Measurements from ENCODE around the gene DOK7. TPM values are rescaled to one million over a fixed set of nuclear protein-coding genes. Genes with fewer than 3 reads are reported as not detected.

Gene DOK7
- total and polyA plus RNA-seq, 5 experiments from 2014 or later, result 0.49 TPM; not detected in 4

GRCh38 chr4:3497523-3498389 lies 34.6 kb downstream of the DOK7 start:
- POLR2A ChIA-PET, result no interaction called here
- H3K27ac Mint-ChIP-seq, result peak overlapping the region in 1 of 10 donors; percentile 4
- DNase-seq (no peak), ATAC-seq (no peak)
- H3K4me1 Mint-ChIP-seq, result peaks cover 0 to 6% (median 0%) of the 10 kb centered on the region in 4 donors
- H3K27me3 Mint-ChIP-seq, result peaks cover 0 to 23% (median 1%) of the 10 kb centered on the region in 5 donors
- peak overlapping the region in 1 of 10 donors; percentile 9 for H3K4me3 Mint-ChIP-seq
- no peaks in the 10 kb centered on the region for H3K9me3 Mint-ChIP-seq
- no peaks in the 10 kb centered on the region for H3K36me3 Mint-ChIP-seq

GRCh38 chr4:3498407-3498806 lies 35.3 kb downstream of the DOK7 start:
- POLR2A ChIA-PET, result no interaction called here
- H3K36me3 Mint-ChIP-seq, result peaks cover 0 to 4% (median 2%) of the 10 kb centered on the region in 3 donors
- peaks cover 0 to 20% (median 1%) of the 10 kb centered on the region in 5 donors for H3K27me3 Mint-ChIP-seq
- DNase-seq (no peak), ATAC-seq (no peak)
- no peak overlapping the region for H3K4me3 Mint-ChIP-seq
- no peaks in the 10 kb centered on the region for H3K9me3 Mint-ChIP-seq
- peaks cover 1 to 8% (median 3%) of the 10 kb centered on the region in 4 donors for H3K4me1 Mint-ChIP-seq
- H3K27ac Mint-ChIP-seq, result no peak overlapping the region

- POLR2A ChIA-PET, result no interaction called here
- ATAC-seq (no peak), DNase-seq (no peak)
- H3K4me1 Mint-ChIP-seq, result peaks cover 4 to 12% (median 7%) of the 10 kb centered on the region in 4 donors
- H3K4me3 Mint-ChIP-seq, result no peak overlapping the region
- H3K9me3 Mint-ChIP-seq, result no peaks in the 10 kb centered on the region
- H3K36me3 Mint-ChIP-seq, result peaks cover 0 to 10% (median 3%) of the 10 kb centered on the region in 3 donors
- H3K27ac Mint-ChIP-seq, result no peak overlapping the region
- peaks cover 0 to 19% (median 1%) of the 10 kb centered on the region in 5 donors for H3K27me3 Mint-ChIP-seq
These were observed 35.9 kb downstream of the DOK7 start for GRCh38 chr4:3498901-3499510.

DNA sequence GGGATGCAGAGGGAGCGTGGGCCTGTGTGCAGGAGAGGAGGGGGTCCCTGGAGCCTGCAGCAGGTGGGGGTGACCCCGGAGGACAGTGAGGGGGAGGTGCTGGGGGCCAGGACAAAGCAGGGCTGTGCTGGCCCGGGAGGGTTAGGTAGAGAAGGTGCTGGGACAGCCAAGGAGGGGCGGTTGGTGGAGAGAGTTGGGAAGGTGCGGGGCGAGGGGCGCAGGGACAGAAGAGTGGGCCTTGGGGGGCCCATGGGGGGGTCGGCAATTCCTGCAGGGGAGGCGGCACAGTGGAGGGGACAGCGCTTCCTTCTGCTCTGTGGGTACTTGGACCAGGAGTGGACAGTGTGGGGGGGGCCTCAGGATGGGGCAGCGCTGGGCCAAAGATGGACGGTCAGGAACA lies 36.6 kb downstream of the DOK7 start:
- Mint-ChIP-seq H3K4me1 (peaks cover 4 to 14% (median 7%) of the 10 kb centered on the region in 4 donors), H3K27me3 (peaks cover 0 to 15% (median 1%) of the 10 kb centered on the region in 5 donors), H3K27ac (no peak overlapping the region), H3K4me3 (no peak overlapping the region), H3K36me3 (peaks cover 0 to 15% (median 3%) of the 10 kb centered on the region in 3 donors), H3K9me3 (no peaks in the 10 kb centered on the region)
- DNase-seq, result no peak
- POLR2A ChIA-PET, result no interaction called here
- ATAC-seq, result no peak

DNA sequence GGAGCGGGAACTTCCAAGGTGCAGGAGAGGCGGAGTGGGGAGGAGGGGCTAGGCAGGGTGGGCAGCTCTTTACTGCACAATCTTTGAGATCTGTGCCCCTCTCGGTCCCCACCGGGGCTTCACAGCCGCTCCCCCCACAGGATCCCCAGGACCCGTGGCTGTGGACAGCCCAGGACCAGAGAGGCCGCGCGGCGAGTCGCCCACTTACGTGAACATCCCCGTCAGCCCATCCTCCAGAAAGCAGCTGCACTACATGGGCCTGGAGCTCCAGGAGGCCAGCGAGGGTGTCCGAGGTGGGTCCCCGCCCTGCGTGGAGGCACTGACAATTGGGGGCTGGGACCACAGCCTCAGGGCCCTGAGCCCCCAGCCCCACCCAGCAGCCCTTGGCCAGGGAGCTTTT lies 37.0 kb downstream of the DOK7 start:
- Mint-ChIP-seq H3K36me3 (peaks cover 0 to 16% (median 3%) of the 10 kb centered on the region in 3 donors), H3K4me1 (peaks cover 4 to 14% (median 7%) of the 10 kb centered on the region in 4 donors), H3K9me3 (no peaks in the 10 kb centered on the region), H3K4me3 (no peak overlapping the region), H3K27ac (peak overlapping the region in 1 of 10 donors; percentile 62), H3K27me3 (peaks cover 0 to 11% (median 1%) of the 10 kb centered on the region in 5 donors)
- ATAC-seq (no peak), DNase-seq (no peak)
- POLR2A ChIA-PET, result no interaction called here

GRCh38 chr4:3500634-3501101 lies 37.6 kb downstream of the DOK7 start:
- POLR2A ChIA-PET, result no interaction called here
- no peak for ATAC-seq
- peaks cover 0 to 8% (median 0%) of the 10 kb centered on the region in 5 donors for H3K27me3 Mint-ChIP-seq

DNA sequence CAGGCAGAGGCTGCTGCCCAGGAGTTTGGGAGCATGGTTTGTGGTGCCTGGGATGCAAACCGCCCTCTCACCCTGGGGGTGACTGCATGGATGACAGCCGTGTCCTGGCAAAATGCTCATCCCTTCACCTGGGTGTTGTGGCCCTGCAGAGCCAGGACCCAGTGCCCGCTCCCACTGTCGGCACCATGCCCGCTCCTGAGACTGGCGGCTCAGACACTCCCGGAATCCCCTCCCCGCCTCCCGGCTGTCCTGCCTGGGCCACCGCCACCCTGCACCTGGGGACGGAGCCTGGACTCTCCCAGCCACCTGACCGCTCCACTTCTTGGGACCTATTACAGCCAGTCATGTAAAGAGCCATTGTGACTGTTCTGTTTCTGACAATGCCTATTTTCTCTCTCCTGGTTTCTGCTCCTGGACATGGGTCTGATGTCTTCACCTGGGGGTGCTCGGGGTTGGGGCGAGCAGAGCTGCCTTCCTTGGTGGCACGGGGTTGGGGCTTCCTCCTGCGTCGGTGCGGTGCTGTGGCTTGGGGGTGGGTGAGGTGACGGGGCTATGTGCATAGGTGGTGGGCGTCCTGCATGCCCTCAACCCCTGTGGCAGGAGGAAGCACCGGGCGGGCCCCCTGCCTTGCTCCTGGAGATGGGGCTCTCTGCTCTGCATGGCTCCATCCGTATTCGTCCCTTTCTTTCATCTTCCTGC lies 38.2 kb downstream of the DOK7 start:
- POLR2A ChIA-PET, result no interaction called here
- peaks cover 0 to 26% (median 3%) of the 10 kb centered on the region in 3 donors for H3K36me3 Mint-ChIP-seq
- no peak for DNase-seq
- peaks cover 4 to 14% (median 8%) of the 10 kb centered on the region in 4 donors for H3K4me1 Mint-ChIP-seq
- no peaks in the 10 kb centered on the region for H3K9me3 Mint-ChIP-seq
- H3K27ac Mint-ChIP-seq, result peak overlapping the region in 1 of 10 donors; percentile 48
- no peak for ATAC-seq
- no peak overlapping the region for H3K4me3 Mint-ChIP-seq
- peaks cover 0 to 2% (median 0%) of the 10 kb centered on the region in 5 donors for H3K27me3 Mint-ChIP-seq

More at GRCh38 chr4:3500634-3501101, 37.6 kb downstream of the DOK7 start:
- DNase-seq, result no peak
- Mint-ChIP-seq H3K4me3 (peak overlapping the region in 1 of 10 donors; percentile 38), H3K27ac (no peak overlapping the region), H3K9me3 (no peaks in the 10 kb centered on the region), H3K36me3 (peaks cover 0 to 20% (median 3%) of the 10 kb centered on the region in 3 donors), H3K4me1 (peaks cover 4 to 14% (median 8%) of the 10 kb centered on the region in 4 donors)

DNA sequence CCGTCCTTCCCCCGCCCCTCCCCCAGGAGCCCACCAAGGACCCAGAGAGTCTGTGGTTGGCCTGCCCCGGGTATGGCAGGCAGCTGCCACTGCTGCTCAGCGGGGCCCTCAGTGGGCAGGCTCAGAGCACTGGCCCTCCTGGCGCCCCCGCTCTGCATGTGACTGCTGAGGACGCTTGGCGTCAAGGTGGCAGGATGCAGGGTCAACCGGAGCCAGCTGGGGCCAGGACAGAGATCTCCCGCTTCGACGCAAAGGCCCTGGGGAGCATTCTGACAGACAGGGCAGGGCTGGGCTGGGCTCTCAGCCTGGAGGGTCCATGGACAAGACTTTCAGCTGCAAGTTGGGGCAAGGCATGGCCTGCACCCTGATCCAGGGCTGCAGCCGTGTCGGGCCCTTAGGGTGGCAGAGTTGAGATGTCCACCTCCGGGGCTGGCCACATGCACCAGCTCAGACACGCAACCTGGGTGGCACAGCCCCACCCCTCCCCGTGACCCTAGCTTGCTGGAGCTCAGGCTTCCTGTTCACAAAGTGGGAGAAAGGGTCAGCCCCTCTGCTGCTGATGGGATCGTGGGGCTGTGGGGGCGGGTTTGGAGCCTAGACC lies 38.8 kb downstream of the DOK7 start:
- Mint-ChIP-seq H3K9me3 (no peaks in the 10 kb centered on the region), H3K4me3 (no peak overlapping the region), H3K4me1 (peaks cover 4 to 14% (median 8%) of the 10 kb centered on the region in 4 donors), H3K27ac (peak overlapping the region in 2 of 10 donors; percentile 48 to 49), H3K36me3 (peaks cover 0 to 32% (median 5%) of the 10 kb centered on the region in 3 donors), H3K27me3 (peaks cover 0 to under 1% (median 0%) of the 10 kb centered on the region in 5 donors)
- POLR2A ChIA-PET, result no interaction called here
- ATAC-seq (no peak), DNase-seq (no peak)

GRCh38 chr4:3502941-3503936 lies 40.1 kb downstream of the DOK7 start:
- POLR2A ChIA-PET, result no interaction called here
- Mint-ChIP-seq H3K27me3 (no peaks in the 10 kb centered on the region), H3K27ac (peak overlapping the region in 3 of 10 donors; percentile 7 to 73 (median 27)), H3K4me3 (no peak overlapping the region), H3K4me1 (peaks cover 4 to 17% (median 8%) of the 10 kb centered on the region in 4 donors), H3K9me3 (no peaks in the 10 kb centered on the region), H3K36me3 (peaks cover 0 to 44% (median 9%) of the 10 kb centered on the region in 3 donors)
- ATAC-seq, result no peak
- DNase-seq, result no peak

DNA sequence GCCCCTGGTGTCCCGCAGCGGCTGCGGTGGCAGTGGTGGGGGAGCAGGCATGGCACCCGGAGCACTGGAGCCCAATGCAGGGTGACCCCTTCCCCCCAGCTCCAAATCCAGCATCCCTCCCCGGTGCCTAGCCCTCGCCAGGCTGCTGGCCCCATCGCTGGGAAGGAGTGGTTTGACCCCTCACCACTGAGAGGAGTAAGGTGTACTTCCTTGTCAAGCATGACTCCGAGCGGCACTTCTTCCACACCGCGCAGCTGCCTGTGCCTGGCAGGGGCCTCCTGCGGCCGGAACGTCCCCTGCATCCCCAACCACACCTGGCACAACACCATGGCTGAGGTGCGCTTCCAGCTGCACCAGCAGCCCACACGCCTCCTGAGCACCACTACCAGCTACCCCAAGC lies 42.1 kb downstream of the DOK7 start:
- DNase-seq (no peak), ATAC-seq (no peak)
- Mint-ChIP-seq H3K9me3 (no peaks in the 10 kb centered on the region), H3K4me3 (no peak overlapping the region), H3K4me1 (peaks cover 4 to 19% (median 8%) of the 10 kb centered on the region in 4 donors), H3K36me3 (peaks cover 0 to 54% (median 15%) of the 10 kb centered on the region in 3 donors), H3K27ac (no peak overlapping the region), H3K27me3 (no peaks in the 10 kb centered on the region)
- POLR2A ChIA-PET, result no interaction called here

DNA sequence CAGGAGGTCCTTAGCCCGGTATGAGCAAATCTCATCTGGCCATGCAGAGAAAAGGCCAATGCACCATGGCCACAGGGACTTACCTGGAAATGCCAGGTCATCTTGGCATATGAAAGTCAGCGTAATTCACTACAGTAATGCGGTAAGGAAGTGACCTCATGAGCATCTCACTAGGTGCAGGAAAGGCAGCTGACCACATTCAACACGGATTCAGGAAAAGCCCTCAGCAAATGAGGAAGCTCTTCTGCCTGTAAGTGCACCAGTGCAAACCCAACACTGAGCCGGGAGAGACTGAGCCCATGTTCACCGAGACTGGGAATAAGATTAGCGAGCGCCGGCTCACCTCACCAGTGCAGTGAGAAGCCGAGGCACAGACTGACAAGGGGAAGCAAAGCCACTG lies 45.4 kb downstream of the DOK7 start:
- peaks cover 4 to 77% (median 36%) of the 10 kb centered on the region in 3 donors for H3K36me3 Mint-ChIP-seq
- no peak overlapping the region for H3K4me3 Mint-ChIP-seq
- DNase-seq (no peak), ATAC-seq (no peak)
- H3K27me3 Mint-ChIP-seq, result no peaks in the 10 kb centered on the region
- POLR2A ChIA-PET, result no interaction called here
- H3K4me1 Mint-ChIP-seq, result peaks cover 1 to 10% (median 4%) of the 10 kb centered on the region in 4 donors
- H3K9me3 Mint-ChIP-seq, result no peaks in the 10 kb centered on the region
- no peak overlapping the region for H3K27ac Mint-ChIP-seq

All from naive thymus-derived CD8-positive, alpha-beta T cell (primary cell).